Activated CD4-positive, alpha-beta T cell treated with anti-CD3 and anti-CD28 coated beads, Interleukin-2, amount 10 ng/mL, durations not matched to agents 7 days and 5 days (primary cell): ENCODE results near the gene LGI2. TPM values are rescaled to one million over a fixed set of nuclear protein-coding genes. Genes with fewer than 3 reads are reported as not detected.

Source experiments
- CTCF ChIA-PET: fragments of 350-600 bp; sonication (Branson Sonifier 250); formaldehyde crosslinking; loops from one replicate; lab custom pipeline; 2021; ENCODE audit warnings: antibody characterized with exemption; lab: Charles Lee
- POLR2A ChIA-PET: fragments of 350-600 bp; sonication (Branson Sonifier 250); formaldehyde crosslinking; loops from one replicate; lab custom pipeline; 2021; ENCODE audit warnings: antibody characterized with exemption; lab: Charles Lee
- DNase-seq: peaks from one replicate; pipeline ENCODE4 v3.0.0-alpha.2; 2020
- H3K27ac Mint-ChIP-seq: one replicate; pipeline ENCODE4 v1.8.0; 2021; ENCODE audit warnings: mild to moderate bottlenecking, moderate library complexity, mixed read lengths
- H3K27me3 Mint-ChIP-seq: one replicate; pipeline ENCODE4 v1.8.0; 2021; ENCODE audit warnings: mixed read lengths
- H3K36me3 Mint-ChIP-seq: one replicate; pipeline ENCODE4 v1.8.0; 2021; ENCODE audit warnings: low read depth, mixed read lengths
- H3K4me1 Mint-ChIP-seq: one replicate; pipeline ENCODE4 v1.8.0; 2021; ENCODE audit warnings: mixed read lengths
- H3K4me3 Mint-ChIP-seq: one replicate; pipeline ENCODE4 v1.8.0; 2021; ENCODE audit warnings: mild to moderate bottlenecking, moderate library complexity, mixed read lengths
- H3K9me3 Mint-ChIP-seq: one replicate; pipeline ENCODE4 v1.8.0; 2021; ENCODE audit warnings: mixed read lengths
- total RNA-seq, 2 experiments: library from RNA; stranded (reverse); gene quantifications; one replicate each; pipeline ENCODE4 v1.2.3, GENCODE V29; 2021

Gene LGI2
- total RNA-seq, 2 experiments from 2014 or later = not detected

DNA sequence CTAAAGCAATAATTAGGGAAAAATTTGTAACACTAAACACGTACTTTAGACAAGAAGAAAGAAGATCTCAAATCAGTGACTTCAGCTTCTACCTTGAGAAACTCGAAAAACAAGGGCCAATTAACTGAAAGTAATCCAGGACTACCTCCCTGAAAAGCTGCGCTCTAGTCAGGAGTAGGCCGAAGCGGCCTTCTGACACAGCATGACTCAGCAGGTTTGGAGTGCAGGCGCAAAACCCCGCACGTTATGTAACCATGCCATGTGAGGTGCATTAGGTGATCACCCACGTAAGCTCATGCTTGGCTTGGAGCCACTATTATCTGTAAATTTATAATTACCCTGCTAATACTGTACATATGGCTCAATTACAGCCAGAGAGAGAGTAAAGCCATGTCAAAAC lies 65.1 kb downstream of the LGI2 start:
- DNase-seq = no peak
- Mint-ChIP-seq H3K4me1 (no peaks in the 10 kb centered on the region), H3K36me3 (no peaks in the 10 kb centered on the region), H3K27ac (no peak overlapping the region), H3K9me3 (peaks cover 26% of the 10 kb centered on the region), H3K4me3 (no peak overlapping the region), H3K27me3 (no peaks in the 10 kb centered on the region)
- CTCF ChIA-PET = no interaction called here
- POLR2A ChIA-PET = no interaction called here

DNA sequence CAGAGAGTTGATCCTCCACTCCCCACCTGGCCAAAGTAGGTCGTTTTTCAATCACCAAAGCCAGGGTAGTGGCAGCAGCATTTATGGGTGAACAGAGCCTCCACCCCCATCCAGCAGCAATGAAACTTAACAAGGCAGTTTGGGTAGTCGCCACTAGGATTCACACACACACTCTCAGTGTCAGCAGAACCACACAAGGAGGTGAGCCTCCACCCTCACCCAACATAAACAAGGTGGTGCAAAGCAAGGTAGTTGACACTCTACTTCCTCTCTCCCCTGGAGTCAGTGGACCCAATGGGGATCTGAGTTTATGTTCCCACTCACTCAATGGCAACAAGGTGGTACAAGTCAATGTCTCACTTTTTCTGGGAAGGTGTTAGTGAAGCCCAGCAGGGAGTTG lies 67.5 kb downstream of the LGI2 start:
- no peak for DNase-seq
- no peaks in the 10 kb centered on the region for H3K4me1 Mint-ChIP-seq
- no peak overlapping the region for H3K27ac Mint-ChIP-seq
- no peak overlapping the region for H3K4me3 Mint-ChIP-seq
- H3K36me3 Mint-ChIP-seq = no peaks in the 10 kb centered on the region
- peaks cover 23% of the 10 kb centered on the region for H3K9me3 Mint-ChIP-seq
- H3K27me3 Mint-ChIP-seq = no peaks in the 10 kb centered on the region
- ChIA-PET CTCF (no interaction called here), POLR2A (no interaction called here)

DNA sequence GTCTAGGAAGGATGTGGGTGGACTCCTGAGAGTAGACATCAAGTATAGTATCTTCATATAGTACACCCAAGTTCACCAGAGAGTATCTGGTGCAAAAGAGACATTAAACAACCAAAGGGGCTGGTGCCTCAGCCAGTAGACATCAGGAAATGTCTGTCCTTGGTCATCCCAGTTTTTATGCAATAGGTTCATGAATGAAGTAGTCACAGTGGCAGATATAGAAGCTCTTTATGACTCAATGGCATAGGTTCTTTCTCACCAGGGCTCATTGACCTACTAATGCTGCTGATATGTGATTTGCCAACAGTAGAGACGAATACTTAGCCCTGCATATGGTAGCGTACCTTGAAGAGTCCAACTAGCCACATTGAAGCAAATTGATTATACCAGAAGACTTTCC lies 72.9 kb downstream of the LGI2 start:
- no peak overlapping the region for H3K27ac Mint-ChIP-seq
- H3K9me3 Mint-ChIP-seq = peaks cover under 1% of the 10 kb centered on the region
- H3K27me3 Mint-ChIP-seq = no peaks in the 10 kb centered on the region
- ChIA-PET POLR2A (no interaction called here), CTCF (no interaction called here)
- no peak for DNase-seq
- no peak overlapping the region for H3K4me3 Mint-ChIP-seq
- H3K36me3 Mint-ChIP-seq = no peaks in the 10 kb centered on the region
- no peaks in the 10 kb centered on the region for H3K4me1 Mint-ChIP-seq

DNA sequence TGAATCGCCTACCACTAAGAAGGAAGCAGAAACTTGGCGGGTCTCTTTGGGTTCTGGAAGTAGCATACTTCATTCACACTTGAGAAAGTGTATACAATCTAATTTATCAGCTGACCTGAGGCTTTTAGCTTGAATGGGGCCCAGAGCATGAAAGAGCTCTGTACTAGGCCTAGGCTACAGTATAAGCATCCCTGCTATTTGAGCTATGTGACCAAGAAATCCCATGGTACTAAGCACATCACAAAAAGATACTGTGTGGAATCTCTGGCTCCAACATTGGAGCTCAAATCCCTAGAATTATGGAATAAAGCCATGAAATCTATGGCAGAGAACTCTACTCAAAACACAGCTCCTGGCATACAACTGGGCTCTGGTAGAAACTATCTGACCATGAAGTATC lies 74.0 kb downstream of the LGI2 start:
- Mint-ChIP-seq H3K9me3 (peaks cover 2% of the 10 kb centered on the region), H3K27ac (no peak overlapping the region), H3K4me1 (no peaks in the 10 kb centered on the region), H3K36me3 (no peaks in the 10 kb centered on the region), H3K4me3 (no peak overlapping the region), H3K27me3 (no peaks in the 10 kb centered on the region)
- POLR2A ChIA-PET = no interaction called here
- no peak for DNase-seq
- CTCF ChIA-PET = interaction anchor here (0.6 kb wide), 1 partner anchor 178 kb away, joined by 4 read pairs; no protein-coding TSS in a partner anchor

GRCh38 chr4:24956091-24956490 lies 74.7 kb downstream of the LGI2 start:
- Mint-ChIP-seq H3K4me3 (no peak overlapping the region), H3K27me3 (no peaks in the 10 kb centered on the region), H3K9me3 (peaks cover 2% of the 10 kb centered on the region), H3K36me3 (no peaks in the 10 kb centered on the region), H3K4me1 (no peaks in the 10 kb centered on the region), H3K27ac (no peak overlapping the region)
- DNase-seq = no peak
- ChIA-PET CTCF (no interaction called here), POLR2A (no interaction called here)

- ChIA-PET CTCF (no interaction called here), POLR2A (no interaction called here)
- DNase-seq = no peak
- Mint-ChIP-seq H3K27me3 (no peaks in the 10 kb centered on the region), H3K9me3 (peaks cover 2% of the 10 kb centered on the region), H3K27ac (no peak overlapping the region), H3K36me3 (no peaks in the 10 kb centered on the region), H3K4me1 (no peaks in the 10 kb centered on the region), H3K4me3 (no peak overlapping the region)
Observed at GRCh38 chr4:24952667-24953066, 78.1 kb downstream of the LGI2 start.

DNA sequence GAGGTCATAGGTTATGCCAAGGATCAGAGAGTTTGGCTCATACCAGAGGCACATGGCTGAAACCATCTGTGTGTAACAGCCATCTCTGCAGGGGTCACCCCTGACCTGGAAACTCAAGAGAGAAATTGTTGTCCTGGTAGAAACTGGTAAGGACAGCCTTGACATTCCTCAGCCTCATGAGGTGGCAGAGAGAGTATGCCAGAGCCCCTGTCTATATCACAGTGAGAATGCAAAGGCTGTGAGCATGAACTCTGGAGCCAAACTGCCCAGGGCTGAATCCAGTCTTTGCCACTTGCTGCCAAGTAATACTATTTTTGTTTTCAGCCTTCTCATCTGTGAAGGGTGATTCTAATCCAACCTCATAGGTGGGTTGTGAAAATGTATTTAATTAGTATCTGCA lies 80.8 kb downstream of the LGI2 start:
- H3K27me3 Mint-ChIP-seq = no peaks in the 10 kb centered on the region
- no peak overlapping the region for H3K27ac Mint-ChIP-seq
- DNase-seq = no peak
- H3K36me3 Mint-ChIP-seq = no peaks in the 10 kb centered on the region
- peaks cover 2% of the 10 kb centered on the region for H3K9me3 Mint-ChIP-seq
- no peaks in the 10 kb centered on the region for H3K4me1 Mint-ChIP-seq
- ChIA-PET CTCF (no interaction called here), POLR2A (no interaction called here)
- H3K4me3 Mint-ChIP-seq = no peak overlapping the region

Other genes starting within 250 kb of the LGI2 start
- not detected for gene SOD3, start 235.4 kb downstream of the LGI2 start, total RNA-seq
- gene CCDC149, start 117.9 kb downstream of the LGI2 start, total RNA-seq = not detected
- 10 to 100 TPM; 13.9 to 14.3 TPM for gene SEPSECS, start 129.5 kb upstream of the LGI2 start, total RNA-seq
- 10 to 100 TPM; 37.2 to 37.4 TPM for gene PI4K2B, start 203.1 kb upstream of the LGI2 start, total RNA-seq